ENCODE measurements around the gene DHRS3. TPM values are rescaled to one million over a fixed set of nuclear protein-coding genes. Genes with fewer than 3 reads are reported as not detected.
"Not testable (repeated sequence)": the region's sequence is repeated elsewhere in the genome, so short reads cannot be mapped to it uniquely, and the experiment has no call there.

DHRS3 gene
- total RNA-seq, 1 experiment from 2014 or later: 239 TPM

DNA sequence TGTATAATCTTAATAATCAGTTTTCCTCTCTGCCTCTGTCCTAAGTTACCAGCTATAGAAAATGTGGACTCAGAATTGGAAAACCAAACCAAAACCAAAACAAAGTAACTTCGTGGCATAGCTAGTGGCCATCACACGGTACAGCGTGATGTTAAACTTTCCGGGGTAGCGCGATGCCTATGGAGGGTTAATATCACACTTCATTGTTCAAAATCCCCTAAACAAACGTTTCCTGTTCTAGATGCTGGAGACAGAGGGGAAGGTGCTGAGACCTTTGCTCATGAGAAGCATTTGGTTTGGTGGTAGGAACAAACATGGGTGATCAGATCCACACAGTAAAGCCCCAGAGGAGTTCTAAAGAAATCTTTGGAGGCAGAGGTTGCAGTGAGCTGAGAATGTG is 30.7 kb upstream of the DHRS3 start:
- no peaks in the 10 kb centered on the region for H3K36me3 Mint-ChIP-seq (ENCODE audit: insufficient read depth, unreplicated experiment)
- no TSS peak for BruUV-seq (replicated peaks)
- DNase-seq: no peak
- no peak overlapping the region for H3K4me3 Mint-ChIP-seq (ENCODE audit: low read depth, unreplicated experiment)
- peaks cover 4% of the 10 kb centered on the region for H3K9me3 Mint-ChIP-seq (ENCODE audit: low read depth, unreplicated experiment)
- CTCF ChIA-PET: no interaction called here
- intact Hi-C loops (cut with micrococcal nuclease; ENCODE audit: unreplicated experiment): no loop called here
- no peaks in the 10 kb centered on the region for H3K4me1 Mint-ChIP-seq (ENCODE audit: low read depth, unreplicated experiment)
- H3K27me3 Mint-ChIP-seq (ENCODE audit: unreplicated experiment): peaks cover 30% of the 10 kb centered on the region
- no peak overlapping the region for H3K27ac Mint-ChIP-seq (ENCODE audit: unreplicated experiment)
- TF ChIP-seq, protein P1, sequence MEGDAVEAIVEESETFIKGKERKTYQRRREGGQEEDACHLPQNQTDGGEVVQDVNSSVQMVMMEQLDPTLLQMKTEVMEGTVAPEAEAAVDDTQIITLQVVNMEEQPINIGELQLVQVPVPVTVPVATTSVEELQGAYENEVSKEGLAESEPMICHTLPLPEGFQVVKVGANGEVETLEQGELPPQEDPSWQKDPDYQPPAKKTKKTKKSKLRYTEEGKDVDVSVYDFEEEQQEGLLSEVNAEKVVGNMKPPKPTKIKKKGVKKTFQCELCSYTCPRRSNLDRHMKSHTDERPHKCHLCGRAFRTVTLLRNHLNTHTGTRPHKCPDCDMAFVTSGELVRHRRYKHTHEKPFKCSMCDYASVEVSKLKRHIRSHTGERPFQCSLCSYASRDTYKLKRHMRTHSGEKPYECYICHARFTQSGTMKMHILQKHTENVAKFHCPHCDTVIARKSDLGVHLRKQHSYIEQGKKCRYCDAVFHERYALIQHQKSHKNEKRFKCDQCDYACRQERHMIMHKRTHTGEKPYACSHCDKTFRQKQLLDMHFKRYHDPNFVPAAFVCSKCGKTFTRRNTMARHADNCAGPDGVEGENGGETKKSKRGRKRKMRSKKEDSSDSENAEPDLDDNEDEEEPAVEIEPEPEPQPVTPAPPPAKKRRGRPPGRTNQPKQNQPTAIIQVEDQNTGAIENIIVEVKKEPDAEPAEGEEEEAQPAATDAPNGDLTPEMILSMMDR (IDR thresholded peaks at IDR 0.05; ENCODE audit: unreplicated experiment): no peak

DNA sequence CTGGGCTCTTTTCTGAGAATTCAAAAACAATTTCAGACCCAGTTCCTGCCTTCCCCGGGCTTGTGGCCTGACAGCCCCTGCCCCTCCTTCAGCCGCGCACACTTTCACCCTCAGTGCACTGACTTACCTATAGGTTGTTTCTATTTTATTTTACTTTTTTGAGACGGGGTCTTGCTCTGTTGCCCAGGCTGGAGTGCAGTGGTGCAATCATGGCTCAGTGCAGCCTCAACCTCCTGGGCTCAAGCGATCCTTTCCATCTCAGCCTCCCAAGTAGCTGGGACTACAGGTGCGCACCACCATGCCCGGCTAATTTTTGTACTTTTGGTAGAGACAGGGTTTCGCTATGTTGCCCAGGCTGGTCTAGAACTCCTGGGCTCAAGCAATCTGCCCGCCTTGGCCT is 27.4 kb upstream of the DHRS3 start:
- intact Hi-C loops (cut with micrococcal nuclease; ENCODE audit: unreplicated experiment); H3K27ac Mint-ChIP-seq (ENCODE audit: unreplicated experiment); H3K4me3 Mint-ChIP-seq (ENCODE audit: low read depth, unreplicated experiment); H3K4me1 Mint-ChIP-seq (ENCODE audit: low read depth, unreplicated experiment); H3K9me3 Mint-ChIP-seq (ENCODE audit: low read depth, unreplicated experiment); BruUV-seq (replicated peaks); H3K36me3 Mint-ChIP-seq (ENCODE audit: insufficient read depth, unreplicated experiment); CTCF ChIA-PET; DNase-seq: not testable (repeated sequence)
- peaks cover 30% of the 10 kb centered on the region for H3K27me3 Mint-ChIP-seq (ENCODE audit: unreplicated experiment)

DNA sequence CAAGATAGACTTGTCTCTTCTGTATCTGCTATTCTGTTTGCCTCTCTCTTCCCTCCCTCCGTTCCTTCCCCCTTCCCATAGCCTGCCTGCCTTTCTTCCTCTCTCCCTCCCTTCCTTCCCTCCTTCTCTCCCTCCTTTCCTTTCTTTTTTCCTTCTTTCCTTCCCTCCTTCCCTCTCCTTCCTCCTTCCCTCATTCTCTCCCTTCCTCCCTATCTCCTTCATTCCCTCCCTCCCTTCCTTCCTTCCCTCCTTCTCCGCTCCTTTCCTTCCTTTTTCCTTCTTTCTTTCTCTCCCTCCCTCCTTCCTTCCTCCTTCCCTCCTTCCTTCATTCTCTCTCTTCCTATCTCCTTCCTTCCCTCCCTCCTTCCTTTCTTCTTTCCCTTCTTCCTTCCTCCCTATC is 26.8 kb upstream of the DHRS3 start:
- BruUV-seq (replicated peaks): no TSS peak
- CTCF ChIA-PET: no interaction called here
- TF ChIP-seq, protein P1 (IDR thresholded peaks at IDR 0.05; ENCODE audit: unreplicated experiment): no peak
- intact Hi-C loops (cut with micrococcal nuclease; ENCODE audit: unreplicated experiment): no loop called here
- H3K27me3 Mint-ChIP-seq (ENCODE audit: unreplicated experiment): peaks cover 30% of the 10 kb centered on the region
- no peak overlapping the region for H3K4me3 Mint-ChIP-seq (ENCODE audit: low read depth, unreplicated experiment)
- no peak overlapping the region for H3K27ac Mint-ChIP-seq (ENCODE audit: unreplicated experiment)
- DNase-seq: no peak
- H3K36me3 Mint-ChIP-seq (ENCODE audit: insufficient read depth, unreplicated experiment): no peaks in the 10 kb centered on the region
- H3K4me1 Mint-ChIP-seq (ENCODE audit: low read depth, unreplicated experiment): no peaks in the 10 kb centered on the region
- H3K9me3 Mint-ChIP-seq (ENCODE audit: low read depth, unreplicated experiment): peaks cover 8% of the 10 kb centered on the region

DNA sequence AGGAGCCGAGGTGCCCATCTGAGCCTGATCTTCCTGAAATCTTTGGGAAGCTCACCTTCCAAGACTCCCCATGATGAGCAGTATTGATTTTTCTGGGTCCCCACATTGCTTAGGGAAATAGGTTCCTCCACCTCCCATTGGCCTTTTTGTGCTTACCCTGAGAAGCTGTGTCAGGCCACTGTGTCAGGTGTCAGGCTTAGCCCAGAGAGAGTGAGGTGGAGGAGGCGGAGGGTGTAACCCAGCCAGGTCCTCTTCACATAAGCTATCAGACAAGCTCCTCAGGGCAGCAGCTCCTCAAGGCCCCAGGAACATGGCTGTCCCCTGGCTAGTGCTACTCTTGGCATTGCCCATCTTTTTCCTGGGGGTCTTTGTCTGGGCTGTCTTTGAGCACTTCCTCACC is 26.2 kb upstream of the DHRS3 start:
- BruUV-seq (replicated peaks): no TSS peak
- DNase-seq: no peak
- TF ChIP-seq, protein P1 (IDR thresholded peaks at IDR 0.05; ENCODE audit: unreplicated experiment): no peak
- CTCF ChIA-PET: interaction anchor here (0.5 to 0.6 kb wide), 2 partner anchors 244 to 245 kb away, joined by 3 to 4 read pairs; no protein-coding TSS in a partner anchor
- peaks cover 26% of the 10 kb centered on the region for H3K27me3 Mint-ChIP-seq (ENCODE audit: unreplicated experiment)
- H3K27ac Mint-ChIP-seq (ENCODE audit: unreplicated experiment): no peak overlapping the region
- no peaks in the 10 kb centered on the region for H3K4me1 Mint-ChIP-seq (ENCODE audit: low read depth, unreplicated experiment)
- no peaks in the 10 kb centered on the region for H3K36me3 Mint-ChIP-seq (ENCODE audit: insufficient read depth, unreplicated experiment)
- intact Hi-C loops (cut with micrococcal nuclease; ENCODE audit: unreplicated experiment): no loop called here
- H3K9me3 Mint-ChIP-seq (ENCODE audit: low read depth, unreplicated experiment): peaks cover 8% of the 10 kb centered on the region
- H3K4me3 Mint-ChIP-seq (ENCODE audit: low read depth, unreplicated experiment): no peak overlapping the region

DNA sequence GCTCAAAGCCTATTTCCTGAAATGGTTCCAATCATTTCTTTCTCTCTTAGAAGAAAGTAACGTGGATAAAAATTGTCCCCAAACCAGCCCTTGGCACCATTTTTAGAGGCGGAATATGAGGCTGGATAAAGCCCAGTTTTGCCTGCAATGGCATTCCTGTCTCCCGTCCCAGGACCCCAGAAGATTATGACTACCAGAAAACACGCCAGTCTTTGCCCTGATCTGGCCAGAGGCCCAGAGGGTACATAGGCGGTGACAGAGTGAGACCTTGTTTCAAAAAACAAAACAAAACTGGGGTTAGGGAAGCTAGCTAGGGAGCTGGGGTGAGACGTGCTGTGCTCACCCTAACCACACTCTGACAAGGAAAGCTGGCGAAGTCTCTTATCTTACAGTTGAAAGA is 25.8 kb upstream of the DHRS3 start, which contains the start of gene AADACL4:
TSS of gene AADACL4 (plus strand) at position 301 of the 400 bp plus-strand sequence. CDS start 462 bp downstream, outside the sequence.
- CTCF ChIA-PET: interaction anchor here (0.5 to 0.6 kb wide), 2 partner anchors 59 to 245 kb away, joined by 3 to 4 read pairs; no protein-coding TSS in a partner anchor
- BruUV-seq (replicated peaks): no TSS peak
- intact Hi-C loops (cut with micrococcal nuclease; ENCODE audit: unreplicated experiment): no loop called here
- peaks cover 7% of the 10 kb centered on the region for H3K9me3 Mint-ChIP-seq (ENCODE audit: low read depth, unreplicated experiment)
- no peak within 1 kb of the TSS for H3K27ac Mint-ChIP-seq (ENCODE audit: unreplicated experiment)
- H3K36me3 Mint-ChIP-seq (ENCODE audit: insufficient read depth, unreplicated experiment): no peaks in the 10 kb centered on the region
- H3K27me3 Mint-ChIP-seq (ENCODE audit: unreplicated experiment): peaks cover 21% of the 10 kb centered on the region
- no peak for DNase-seq
- TF ChIP-seq, protein P1 (IDR thresholded peaks at IDR 0.05; ENCODE audit: unreplicated experiment): no peak
- no peaks in the 10 kb centered on the region for H3K4me1 Mint-ChIP-seq (ENCODE audit: low read depth, unreplicated experiment)
- H3K4me3 Mint-ChIP-seq (ENCODE audit: low read depth, unreplicated experiment): no peak within 1 kb of the TSS
